ENCODE data around the gene ERICH2.

ERICH2 gene

GRCh38 chr2:170764880-170765261 lies 5.3 kb upstream of the ERICH2 start (continued):
- TF ChIP-seq CTCF (tag by site-specific recombination; IDR thresholded peaks at IDR 0.05): no peak

DNA sequence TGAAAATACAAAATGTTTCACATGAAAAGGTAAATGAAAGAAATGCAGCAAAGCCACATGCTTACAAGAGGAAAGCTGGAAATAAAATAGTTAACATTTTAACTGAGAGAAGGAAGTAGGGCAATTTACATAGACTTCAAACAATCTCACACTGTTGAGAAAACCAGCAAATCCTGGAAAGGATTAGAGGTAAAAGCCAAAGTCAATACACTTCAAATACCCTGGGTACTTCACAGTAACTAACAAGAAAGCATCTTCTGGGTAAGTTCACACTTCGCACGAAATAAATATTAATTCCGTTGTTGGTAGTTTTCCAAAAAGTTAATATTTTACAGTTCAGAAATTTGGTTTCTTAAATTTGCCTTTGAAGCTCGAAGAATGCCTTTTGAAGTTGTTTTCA lies 3.5 kb upstream of the ERICH2 start:
- ChIA-PET CTCF (interaction anchor here (0.6 kb wide), 1 partner anchor 358 kb away, joined by 5 read pairs; no protein-coding TSS in a partner anchor), POLR2A (no interaction called here)
- Histone ChIP-seq H3K27ac (ENCODE audit: extremely low read depth, low read depth, low read length) (no peak overlapping the region), H3K4me1 (ENCODE audit: control insufficient read depth, insufficient read depth, low read length) (peaks cover 10% of the 10 kb centered on the region), H3K4me3 (ENCODE audit: low read depth, low read length) (no peak overlapping the region), H3K36me3 (ENCODE audit: control insufficient read depth in 2 of 2, insufficient read depth in 1 of 2, low read length in 2 of 2) (no peaks in the 10 kb centered on the region), H3K9me3 (ENCODE audit: control insufficient read depth, insufficient read depth, low read depth, low read length) (no peaks in the 10 kb centered on the region)
- TF ChIP-seq, protein P1, sequence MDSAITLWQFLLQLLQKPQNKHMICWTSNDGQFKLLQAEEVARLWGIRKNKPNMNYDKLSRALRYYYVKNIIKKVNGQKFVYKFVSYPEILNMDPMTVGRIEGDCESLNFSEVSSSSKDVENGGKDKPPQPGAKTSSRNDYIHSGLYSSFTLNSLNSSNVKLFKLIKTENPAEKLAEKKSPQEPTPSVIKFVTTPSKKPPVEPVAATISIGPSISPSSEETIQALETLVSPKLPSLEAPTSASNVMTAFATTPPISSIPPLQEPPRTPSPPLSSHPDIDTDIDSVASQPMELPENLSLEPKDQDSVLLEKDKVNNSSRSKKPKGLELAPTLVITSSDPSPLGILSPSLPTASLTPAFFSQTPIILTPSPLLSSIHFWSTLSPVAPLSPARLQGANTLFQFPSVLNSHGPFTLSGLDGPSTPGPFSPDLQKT (IDR thresholded peaks at IDR 0.05; ENCODE audit: borderline replicate concordance, low read depth, low read length): no peak
- 0 out of 2 replicates have a peak, but pooled peaks have one; percentile 11 for TF ChIP-seq PRDM6 (tag by site-specific recombination; IDR thresholded peaks at IDR 0.05)

DNA sequence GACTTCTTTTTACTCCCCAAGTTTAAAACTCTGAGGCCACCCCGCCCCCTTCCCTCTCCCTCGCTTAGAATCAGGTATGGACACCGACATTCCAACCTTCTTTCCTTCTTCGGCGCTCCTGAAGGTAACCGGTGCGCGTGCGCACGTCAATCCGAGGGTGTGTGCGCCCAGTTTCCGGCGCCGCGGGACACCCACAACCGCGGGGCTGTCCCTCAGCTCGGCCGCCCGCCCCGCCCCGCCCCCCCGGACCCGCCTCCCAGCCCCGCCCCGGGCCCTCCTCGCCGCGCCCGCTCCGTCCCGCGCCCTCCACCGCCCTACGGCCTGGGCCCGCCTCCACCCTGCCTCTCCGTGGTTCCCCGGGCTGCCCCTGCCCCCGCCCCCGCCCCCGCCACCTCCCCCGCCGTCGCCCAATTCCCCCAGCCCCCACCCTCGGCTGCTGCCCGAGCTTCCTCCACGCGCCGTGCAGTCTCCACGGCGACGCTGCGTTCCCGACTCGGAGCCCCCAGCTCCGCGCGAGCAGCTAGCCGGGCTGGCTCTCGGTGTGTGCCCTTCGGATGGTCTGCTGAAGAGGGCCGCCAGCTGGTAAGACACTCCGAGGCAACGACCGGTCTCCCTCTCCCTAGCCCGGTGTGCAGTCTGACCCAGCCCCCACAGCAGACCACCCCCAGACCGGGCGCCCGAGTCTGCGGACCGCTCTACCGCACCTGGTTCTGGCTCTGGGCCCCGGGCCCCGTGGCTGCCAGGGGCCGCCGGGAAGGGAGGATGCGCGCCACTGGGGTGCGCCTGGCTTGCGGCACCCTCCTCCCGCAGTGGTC lies 635 bp downstream of the ERICH2 start:
- peaks cover 4% of the 10 kb centered on the region; the same call in 1 of the 2 replicates for H3K4me1 ChIP-seq (ENCODE audit: control insufficient read depth, insufficient read depth, low read length)
- ChIA-PET POLR2A (interaction anchor here (0.6 to 1.4 kb wide), 3 partner anchors 46 to 1629 kb away, joined by 3 to 4 read pairs (median 3); partner anchors contain the start of gene GAD1), CTCF (interaction anchor here (0.6 to 2.0 kb wide), 6 partner anchors 10 to 1604 kb away, joined by 3 to 8 read pairs (median 4); no protein-coding TSS in a partner anchor)
- H3K4me3 ChIP-seq (ENCODE audit: low read depth, low read length): peak overlapping the region; percentile 83
- peak overlapping the region; percentile 74; the same call in 1 of the 2 replicates for H3K27ac ChIP-seq (ENCODE audit: extremely low read depth, low read depth, low read length)
- H3K9me3 ChIP-seq (ENCODE audit: control insufficient read depth, insufficient read depth, low read depth, low read length): no peaks in the 10 kb centered on the region
- H3K36me3 ChIP-seq (ENCODE audit: control insufficient read depth in 2 of 2, insufficient read depth in 1 of 2, low read length in 2 of 2): no peaks in the 10 kb centered on the region
- TF ChIP-seq ZNF350 (tag by site-specific recombination; IDR thresholded peaks at IDR 0.05) (no peak), ZNF292 (tag by site-specific recombination; IDR thresholded peaks at IDR 0.05; ENCODE audit: borderline replicate concordance, low read depth) (no peak), ZNF157 (tag by site-specific recombination; IDR thresholded peaks at IDR 0.05) (no peak), ZNF132 (tag by site-specific recombination; IDR thresholded peaks at IDR 0.05; ENCODE audit: borderline replicate concordance) (no peak), ZNF280D (tag by site-specific recombination; IDR thresholded peaks at IDR 0.05) (no peak), ZNF548 (tag by site-specific recombination; IDR thresholded peaks at IDR 0.05) (no peak), ZNF169 (tag by site-specific recombination; IDR thresholded peaks at IDR 0.05) (no peak), ZNF658 (tag by site-specific recombination; IDR thresholded peaks at IDR 0.05) (no peak), ZFHX2 (tag by site-specific recombination; conservative IDR thresholded peaks at IDR 0.05) (no peak), MZF1 (tag by site-specific recombination; IDR thresholded peaks at IDR 0.05; ENCODE audit: borderline replicate concordance) (no peak), ZNF341 (tag by site-specific recombination; IDR thresholded peaks at IDR 0.05; ENCODE audit: low read depth) (peak; percentile 58), ZNF433 (tag by site-specific recombination; IDR thresholded peaks at IDR 0.05; ENCODE audit: low read depth) (no peak), ZNF629 (tag by site-specific recombination; IDR thresholded peaks at IDR 0.05) (0 out of 2 replicates have a peak, but pooled peaks have one; percentile 30), ZNF785 (tag by site-specific recombination; IDR thresholded peaks at IDR 0.05) (no peak)

All from HEK293 (cell line).